Posterior vena cava (tissue), 2 donors: ENCODE measurements around the gene RMI1. TPM values are rescaled to one million over a fixed set of nuclear protein-coding genes. Genes with fewer than 3 reads are reported as not detected.
"Not testable (repeated sequence)": the region's sequence is repeated elsewhere in the genome, so short reads cannot be mapped to it uniquely, and the experiment has no call there.

Experiments
- DNase-seq: peaks from one replicate; pipeline ENCODE4 v3.0.0-alpha.2; 2020; ENCODE audit warnings: low spot score
- intact Hi-C, 2 donors: fragments of 100-400 bp; cut with DNase I; formaldehyde crosslinking; loops; one replicate each; pipeline versions ENCODE4 v1.14.1 to v1.14.2; 2022 to 2023
- microRNA-seq, 2 donors: library from miRNA; unstranded; fragments of <30 nt; microRNA quantifications; one replicate each; pipeline ENCODE4 v1.2.0, GENCODE V29; 2020 to 2021; ENCODE audit warnings: borderline microRNAs expressed in 2 of 2
- total RNA-seq, 2 donors: library from RNA; stranded (reverse); fragmentation: NEBNext Ultra II Directional; extraction: Animal tissue kit (Norgen Biotek cat#: 25700); gene quantifications; one replicate each; pipeline ENCODE4 v1.2.1, GENCODE V29; 2021
- donor health status: DM: yes; HTN: yes; CAD: no.
- donor health status: DM: yes; HTN: yes; CAD: no.

RMI1 gene
- total RNA-seq, 2 donors from 2014 or later: 3.7 to 4.0 TPM

- DNase-seq: no peak
Observed at GRCh38 chr9:83996126-83996525, 15.5 kb downstream of the RMI1 start.

GRCh38 chr9:83999141-83999918, 18.7 kb downstream of the RMI1 start:
- no peak for DNase-seq
- intact Hi-C loops: no loop called here

More at GRCh38 chr9:83996126-83996525, 15.5 kb downstream of the RMI1 start:
- intact Hi-C loops: no loop called here

- intact Hi-C loops: no loop called here
Observed at GRCh38 chr9:84000186-84000585, 19.6 kb downstream of the RMI1 start.

GRCh38 chr9:84001621-84002020, 21.0 kb downstream of the RMI1 start:
- intact Hi-C loops: no loop called here
- DNase-seq: no peak

More at GRCh38 chr9:84000186-84000585, 19.6 kb downstream of the RMI1 start:
- DNase-seq: no peak

- no peak for DNase-seq
- intact Hi-C loops: no loop called here
Observed at GRCh38 chr9:84002344-84002743, 21.7 kb downstream of the RMI1 start.

GRCh38 chr9:84003246-84003645, 22.6 kb downstream of the RMI1 start:
- DNase-seq: no peak
- intact Hi-C loops: no loop called here

- intact Hi-C loops: no loop called here
- DNase-seq: no peak
Observed at GRCh38 chr9:84007662-84008061, 27.1 kb downstream of the RMI1 start.

- intact Hi-C loops: no loop called here
Observed at GRCh38 chr9:84024041-84024575, 43.5 kb downstream of the RMI1 start.

GRCh38 chr9:84027201-84027600, 46.6 kb downstream of the RMI1 start:
- intact Hi-C loops: no loop called here

More at GRCh38 chr9:84024041-84024575, 43.5 kb downstream of the RMI1 start:
- no peak for DNase-seq

GRCh38 chr9:84031534-84031933, 50.9 kb downstream of the RMI1 start:
- no peak for DNase-seq

More at GRCh38 chr9:84027201-84027600, 46.6 kb downstream of the RMI1 start:
- DNase-seq: no peak

GRCh38 chr9:84041857-84042256, 61.3 kb downstream of the RMI1 start:
- intact Hi-C loops, DNase-seq: not testable (repeated sequence)

More at GRCh38 chr9:84031534-84031933, 50.9 kb downstream of the RMI1 start:
- intact Hi-C loops: no loop called here

GRCh38 chr9:84045481-84046097, 65.0 kb downstream of the RMI1 start:
- no peak for DNase-seq
- intact Hi-C loops: no loop called here

Small RNA genes within 50 kb of the gene (microRNA-seq; reads per million reads assigned to microRNA genes)
- gene MIR7-1: 21.0 to 22.4 reads per million in 2 donors

Other genes with a start within 250 kb of the RMI1 start
- gene GKAP1, start 163.0 kb upstream of the RMI1 start, total RNA-seq: 10 to 100 TPM in 1 of 2 donors, 1 to 10 TPM in 1; 6.9 to 11.9 TPM
- 1 to 10 TPM; 5.0 to 6.1 TPM for gene KIF27, start 59.4 kb upstream of the RMI1 start, total RNA-seq
- gene HNRNPK, start 590 bp upstream of the RMI1 start, total RNA-seq: 100 to 1,000 TPM; 343 to 360 TPM